GM12878 (cell line): Measurements from ENCODE around the gene POU6F2. TPM values are rescaled to one million over a fixed set of nuclear protein-coding genes. Genes with fewer than 3 reads are reported as not detected.

Source experiments
- ATAC-seq: fragments of 200-7000 bp; cut with Tn5 transposase; 3 replicates; pipeline ENCODE4 v1.9.1; 2020; ENCODE audit warnings: mild to moderate bottlenecking, moderate library complexity
- BruUV-seq: library from RNA; stranded (reverse); fragments of 400-500 nt; replicated peaks from 2 replicates; lab custom pipeline; 2021; lab: Mats Ljungman, UMichigan
- CTCF ChIA-PET: fragments of 300-600 bp; sonication (Branson Sonifier 250); formaldehyde crosslinking; extraction: SDS; loops from one replicate; lab custom pipeline; 2021; ENCODE audit warnings: inconsistent platforms; lab: Yijun Ruan, JAX
- POLR2A ChIA-PET: fragments of 350-600 bp; formaldehyde crosslinking; extraction: SDS; loops from one replicate; lab custom pipeline; 2021; ENCODE audit warnings: inconsistent platforms; lab: Charles Lee
- RAD21 ChIA-PET: fragments of 300-600 bp; sonication (Branson Sonifier 250); formaldehyde crosslinking; loops from one replicate; lab custom pipeline; 2023; ENCODE audit warnings: antibody characterized with exemption; ENCODE audit not compliant: unreplicated experiment; lab: Charles Lee
- SMC1A ChIA-PET: fragments of 300-600 bp; sonication (Branson Sonifier 250); formaldehyde crosslinking; loops from one replicate; lab custom pipeline; 2023; ENCODE audit not compliant: unreplicated experiment, uncharacterized antibody; lab: Charles Lee
- DNase-seq: peaks from one replicate; pipeline ENCODE4 v3.0.0-alpha.2; 2011; ENCODE audit warnings: low read depth, low spot score
- FAIRE-seq: peaks from 3 replicates; lab custom pipeline; 2011; peaks lifted over from hg19 to GRCh38; lab: Jason Lieb, UNC
- H2AFZ ChIP-seq: 2 replicates; pipeline ENCODE4 v1.6.0; 2011; ENCODE audit warnings: low read depth, low read length, control low read depth; ENCODE audit not compliant: control insufficient read depth
- H3K27ac ChIP-seq: 2 replicates; pipeline ENCODE4 v1.5.1; 2011; ENCODE audit warnings: control low read depth; ENCODE audit not compliant: control insufficient read depth, insufficient read depth
- H3K27me3 ChIP-seq, 2 experiments: replicated peaks in 1 of 2; 2 replicates each; pipeline versions ENCODE4 v1.6.0 to v1.6.1; 2011; ENCODE audit warnings: low read length in 1 of 2; ENCODE audit not compliant: control insufficient read depth in 2 of 2, insufficient read depth in 2 of 2
- H3K36me3 ChIP-seq, 2 experiments: 2 replicates each; pipeline ENCODE4 v1.5.1; 2011; ENCODE audit warnings: low read length in 1 of 2; ENCODE audit not compliant: control insufficient read depth in 2 of 2, insufficient read depth in 2 of 2
- H3K4me1 ChIP-seq: 2 replicates; pipeline ENCODE4 v1.6.1; 2011; ENCODE audit warnings: mild to moderate bottlenecking, low read length, moderate library complexity, mixed read lengths; ENCODE audit not compliant: control insufficient read depth, insufficient read depth
- H3K4me2 ChIP-seq: 2 replicates; pipeline ENCODE4 v1.6.0; 2011; ENCODE audit warnings: control low read depth; ENCODE audit not compliant: control insufficient read depth, insufficient read depth
- H3K4me3 ChIP-seq: fragments of 200-600 bp; sonication (generic); 2 replicates; pipeline ENCODE4 v1.5.1; 2016
- H3K79me2 ChIP-seq: 2 replicates; pipeline ENCODE4 v1.6.0; 2011; ENCODE audit warnings: low read length; ENCODE audit not compliant: control insufficient read depth, insufficient read depth
- H3K9ac ChIP-seq: 2 replicates; pipeline ENCODE4 v1.8.0; 2011; ENCODE audit warnings: low read length, control low read depth, mixed read lengths; ENCODE audit not compliant: control insufficient read depth, insufficient read depth
- H3K9me3 ChIP-seq: replicated peaks from 3 replicates; pipeline ENCODE4 v1.5.1; 2011; ENCODE audit warnings: mild to moderate bottlenecking, low read length; ENCODE audit not compliant: control insufficient read depth, insufficient read depth
- H4K20me1 ChIP-seq: 2 replicates; pipeline ENCODE4 v1.6.0; 2011; ENCODE audit not compliant: control insufficient read depth, insufficient read depth
- CHD1 ChIP-seq: IDR thresholded peaks from 2 replicates; pipeline ENCODE4 v1.6.1; 2012; ENCODE audit warnings: low read depth, low read length, improper control_type of control experiment
- CHD2 ChIP-seq: IDR thresholded peaks from 2 replicates; pipeline ENCODE4 v1.6.1; 2011; ENCODE audit warnings: low read depth, low read length, improper control_type of control experiment, borderline replicate concordance
- EED ChIP-seq: sonication (generic); IDR thresholded peaks from 2 replicates; pipeline ENCODE4 v1.6.1; 2016; ENCODE audit warnings: antibody characterized with exemption, low read depth
- ETV6 ChIP-seq, 2 experiments: fragments of 450-650 bp in 1 of 2; IDR thresholded peaks in 1 of 2; conservative IDR thresholded peaks in 1 of 2; 2 replicates each; pipeline ENCODE4 v1.6.1; 2014; ENCODE audit warnings: antibody characterized with exemption in 1 of 2, borderline replicate concordance in 1 of 2, low read depth in 1 of 2, mild to moderate bottlenecking in 1 of 2, moderate library complexity in 1 of 2
- GATAD2B ChIP-seq: fragments of 450-650 bp; conservative IDR thresholded peaks from 2 replicates; pipeline ENCODE4 v1.6.1; 2017; ENCODE audit warnings: low read depth, mild to moderate bottlenecking, moderate library complexity
- POLR2AphosphoS5 ChIP-seq: IDR thresholded peaks from 2 replicates; pipeline ENCODE4 v1.6.1; 2011; ENCODE audit warnings: mild to moderate bottlenecking, low read length, inconsistent platforms
- RCOR1 ChIP-seq: conservative IDR thresholded peaks from 2 replicates; pipeline ENCODE4 v1.6.1; 2012; ENCODE audit warnings: low read depth, low read length, improper control_type of control experiment
- WGBS: methylation state at CpG from one replicate; pipeline ENCODE4 v1.1.6; 2016; ENCODE audit warnings: low lambda C conversion rate; ENCODE audit not compliant: insufficient replicate concordance, insufficient coverage; ENCODE audit errors: missing lambda C conversion rate; 5-methylcytosine and 5-hydroxymethylcytosine counted together
- in situ Hi-C: fragments of 300-500 bp; cut with MboI; formaldehyde crosslinking; loops from 9 replicates; pipeline ENCODE4 v1.14.3; 2018; ENCODE audit warnings: mixed read lengths
- intact Hi-C: fragments of 100-400 bp; cut with micrococcal nuclease; formaldehyde crosslinking; loops from one replicate; pipeline ENCODE4 v1.14.2; 2022; ENCODE audit not compliant: unreplicated experiment
- polyA plus RNA-seq, 11 experiments: library from polyadenylated mRNA; depleted of rRNA in 4 of 11; unstranded in 6 of 11; stranded (reverse) in 5 of 11; fragments of >200 nt; fragmentation: Nextera tagmentation in 4 of 11; fragmentation: Illumina TruSeq in 1 of 11; extraction: Ambion mirVana in 4 of 11; extraction: Trizol in 1 of 11; gene quantifications; 1 replicate in 1 of 11; 2 replicates in 10 of 11; pipeline versions ENCODE4 v1.2.1 to v1.2.3, GENCODE V29; 2011 to 2016; ENCODE audit warnings: inconsistent platforms in 2 of 11, missing spikeins in 2 of 11, low read depth in 1 of 11
- total RNA-seq, 4 experiments: library from RNA; depleted of rRNA in 3 of 4; stranded (reverse); fragments of >200 nt in 3 of 4; fragmentation: Illumina TruSeq in 1 of 4; extraction: Trizol in 1 of 4; gene quantifications; 2 replicates each; pipeline versions ENCODE4 v1.2.1 to v1.2.3, GENCODE V29; 2013 to 2021
- TF ChIP-seq, protein P1 (sequence below): fragments of 450-650 bp; IDR thresholded peaks from 2 replicates; pipeline ENCODE4 v1.6.1; 2017; ENCODE audit warnings: mild to moderate bottlenecking

Gene POU6F2
- total and polyA plus RNA-seq, 10 of the 15 experiments (the other 5 are each of a cell fraction or from before 2014, with no cell fraction given): 0.10 TPM; not detected in 9

DNA sequence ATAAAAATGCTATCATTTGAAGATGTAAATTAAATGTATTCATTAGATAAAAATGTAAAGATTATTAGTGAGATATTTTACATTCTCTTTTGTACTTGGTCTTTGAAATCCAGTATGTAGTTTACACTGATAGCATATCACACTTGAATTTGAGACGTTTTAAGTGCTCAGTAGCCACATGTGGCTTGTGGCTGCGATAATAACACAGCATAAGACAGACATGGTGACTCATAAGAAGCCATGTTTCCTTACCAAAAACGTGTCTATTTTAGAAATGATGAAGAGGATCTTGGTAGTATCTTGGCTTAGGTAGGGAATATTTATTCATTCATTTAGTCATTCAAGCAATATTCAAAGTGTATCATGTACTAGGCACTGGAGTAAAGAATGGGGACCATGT lies 149.3 kb downstream of the POU6F2 start (continued):
- no peak for TF ChIP-seq EED
- TF ChIP-seq, protein P1, sequence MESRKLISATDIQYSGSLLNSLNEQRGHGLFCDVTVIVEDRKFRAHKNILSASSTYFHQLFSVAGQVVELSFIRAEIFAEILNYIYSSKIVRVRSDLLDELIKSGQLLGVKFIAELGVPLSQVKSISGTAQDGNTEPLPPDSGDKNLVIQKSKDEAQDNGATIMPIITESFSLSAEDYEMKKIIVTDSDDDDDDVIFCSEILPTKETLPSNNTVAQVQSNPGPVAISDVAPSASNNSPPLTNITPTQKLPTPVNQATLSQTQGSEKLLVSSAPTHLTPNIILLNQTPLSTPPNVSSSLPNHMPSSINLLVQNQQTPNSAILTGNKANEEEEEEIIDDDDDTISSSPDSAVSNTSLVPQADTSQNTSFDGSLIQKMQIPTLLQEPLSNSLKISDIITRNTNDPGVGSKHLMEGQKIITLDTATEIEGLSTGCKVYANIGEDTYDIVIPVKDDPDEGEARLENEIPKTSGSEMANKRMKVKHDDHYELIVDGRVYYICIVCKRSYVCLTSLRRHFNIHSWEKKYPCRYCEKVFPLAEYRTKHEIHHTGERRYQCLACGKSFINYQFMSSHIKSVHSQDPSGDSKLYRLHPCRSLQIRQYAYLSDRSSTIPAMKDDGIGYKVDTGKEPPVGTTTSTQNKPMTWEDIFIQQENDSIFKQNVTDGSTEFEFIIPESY: no peak
- TF ChIP-seq, all 136 proteins: peak for 0

DNA sequence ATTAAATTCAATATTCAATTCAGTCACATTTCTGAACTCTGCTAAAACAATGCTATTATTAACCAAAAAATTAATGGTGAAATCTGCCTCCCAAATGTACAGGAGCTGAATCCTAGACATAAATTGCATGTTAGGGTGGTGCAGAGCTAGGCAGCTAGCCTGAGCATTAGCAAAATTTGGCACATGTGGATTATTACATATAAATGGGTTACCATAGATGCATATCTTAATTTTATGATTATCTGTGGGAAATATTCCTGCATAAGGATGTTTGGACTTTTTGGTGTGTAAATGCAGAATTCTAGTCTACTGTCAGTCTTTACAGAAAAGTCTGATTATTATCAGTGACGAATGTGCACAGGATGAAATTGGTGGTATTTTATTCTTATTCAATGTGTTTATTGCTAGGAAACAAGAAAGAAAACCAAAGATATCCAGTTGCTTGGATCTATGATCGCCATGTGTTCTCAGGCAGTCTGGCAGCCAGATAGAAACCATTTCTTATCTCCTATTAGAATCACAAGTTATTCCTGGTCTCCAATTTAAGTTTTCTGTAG lies 150.7 kb downstream of the POU6F2 start:
- 5% methylated on average over 2 of the region's 2 CpGs for WGBS
- ChIA-PET SMC1A (no interaction called here), CTCF (no interaction called here), RAD21 (no interaction called here)
- no peak overlapping the region for H3K4me3 ChIP-seq
- H3K27ac ChIP-seq: no peak overlapping the region
- FAIRE-seq: no peak
- no peak for ATAC-seq
- no peak overlapping the region for H3K4me2 ChIP-seq
- no peaks in the 10 kb centered on the region for H3K4me1 ChIP-seq
- no peaks in the 10 kb centered on the region for H3K79me2 ChIP-seq
- no peak overlapping the region for H3K9ac ChIP-seq
- no peak for DNase-seq
- no peak overlapping the region for H2AFZ ChIP-seq
- no peaks in the 10 kb centered on the region for H3K36me3 ChIP-seq
- no peaks in the 10 kb centered on the region for H3K9me3 ChIP-seq
- in situ Hi-C loops: no loop called here
- no TSS peak for BruUV-seq
- H3K27me3 ChIP-seq: no peaks in the 10 kb centered on the region; a peak in 1 of 4 replicates
- H4K20me1 ChIP-seq: no peaks in the 10 kb centered on the region
- TF ChIP-seq ETV6 (conservative IDR thresholded peaks at IDR 0.05 in 1 of 2, IDR thresholded peaks at IDR 0.05 in 1 of 2; ENCODE audit: borderline replicate concordance in 1 of 2, low read depth in 1 of 2) (no peak), GATAD2B (no peak), CHD1 (no peak), RCOR1 (no peak), CHD2 (no peak), POLR2AphosphoS5 (no peak)
- TF ChIP-seq, all 136 proteins: peak for 0
- intact Hi-C loops: no loop called here
- POLR2A ChIA-PET: no interaction called here
